SKM-1 (cell line): ENCODE data around the gene ANKRD42.

Source experiments
- DNase-seq: peaks from one replicate; lab custom pipeline; 2025; ENCODE audit not compliant: unreplicated experiment; lab: John Stamatoyannopoulos, UW

Gene ANKRD42

GRCh38 chr11:83193315-83194280 is at the start of gene ANKRD42:
ANKRD42 (plus strand) TSS chr11:83193712; CDS start chr11:83194671, 959 bp downstream.
- DNase-seq = peak; percentile 87

GRCh38 chr11:83147895-83148294 is 45.6 kb upstream of the ANKRD42 start:
- DNase-seq = no peak

GRCh38 chr11:83150450-83150849 is 43.1 kb upstream of the ANKRD42 start:
- DNase-seq = no peak

- no peak for DNase-seq
Observed at GRCh38 chr11:83151274-83151977, 42.1 kb upstream of the ANKRD42 start.

- no peak for DNase-seq
Observed at GRCh38 chr11:83152264-83152663, 41.2 kb upstream of the ANKRD42 start.

GRCh38 chr11:83153764-83154163 is 39.7 kb upstream of the ANKRD42 start:
- no peak for DNase-seq

- peak; percentile 100 for DNase-seq
Observed at GRCh38 chr11:83156144-83156995, 37.1 kb upstream of the ANKRD42 start.

GRCh38 chr11:83156996-83157593 is 36.4 kb upstream of the ANKRD42 start, which contains the start of gene PCF11:
PCF11 (plus strand) TSS chr11:83157131; CDS start chr11:83157440, 309 bp downstream.
- no peak for DNase-seq

GRCh38 chr11:83157594-83158356 is 35.7 kb upstream of the ANKRD42 start:
- peak; percentile 69 for DNase-seq

- DNase-seq = no peak
Observed at GRCh38 chr11:83158357-83158786, 35.1 kb upstream of the ANKRD42 start.

GRCh38 chr11:83158965-83159901 is 34.3 kb upstream of the ANKRD42 start:
- no peak for DNase-seq

GRCh38 chr11:83159902-83160865 is 33.3 kb upstream of the ANKRD42 start:
- DNase-seq = no peak

GRCh38 chr11:83161610-83162199 is 31.8 kb upstream of the ANKRD42 start:
- DNase-seq = no peak

- DNase-seq = no peak
Observed at GRCh38 chr11:83162377-83162776, 31.1 kb upstream of the ANKRD42 start.

GRCh38 chr11:83166193-83166866 is 27.2 kb upstream of the ANKRD42 start:
- no peak for DNase-seq

GRCh38 chr11:83168756-83169155 is 24.8 kb upstream of the ANKRD42 start:
- no peak for DNase-seq

GRCh38 chr11:83170865-83171264 is 22.6 kb upstream of the ANKRD42 start:
- DNase-seq = no peak
